Posterior cingulate gyrus (tissue), 11 donors: ENCODE data around the gene MKNK2.
A peak's percentile ranks its signal among the peaks of the same experiment; 100 is the strongest.

Source experiments
- DNase-seq, 10 donors: peaks; one replicate each; pipeline versions ENCODE4 v3.0.0 to v3.0.0-alpha.2; 2020 to 2021; ENCODE audit warnings: mixed read lengths in 3 of 10
- intact Hi-C: fragments of 100-400 bp; cut with DNase I; formaldehyde crosslinking; loops from one replicate; pipeline ENCODE4 v1.15.1; 2023

MKNK2 gene

GRCh38 chr19:2059422-2060201, 8.6 kb upstream of the MKNK2 start:
- intact Hi-C loops: no loop called here
- peak in 4 of 10 donors; percentile 47 to 90 (median 54) for DNase-seq

- intact Hi-C loops: no loop called here
- peak in 1 of 10 donors; percentile 63 for DNase-seq
Observed at GRCh38 chr19:2058570-2059421, 7.8 kb upstream of the MKNK2 start.

GRCh38 chr19:2057484-2058469, 6.7 kb upstream of the MKNK2 start:
- peak in 1 of 10 donors; percentile 85 for DNase-seq
- intact Hi-C loops: no loop called here

- intact Hi-C loops: no loop called here
- peak in 1 of 10 donors; percentile 77 for DNase-seq
Observed at GRCh38 chr19:2056837-2057192, 5.8 kb upstream of the MKNK2 start.

GRCh38 chr19:2055931-2056836, 5.1 kb upstream of the MKNK2 start:
- intact Hi-C loops: no loop called here

GRCh38 chr19:2054763-2055162, 3.7 kb upstream of the MKNK2 start:
- DNase-seq: peak in 1 of 10 donors; percentile 80

More at GRCh38 chr19:2055931-2056836, 5.1 kb upstream of the MKNK2 start:
- peak in 1 of 10 donors; percentile 87 for DNase-seq

GRCh38 chr19:2053601-2054389, 2.8 kb upstream of the MKNK2 start:
- DNase-seq: peak in 3 of 10 donors; percentile 78 to 86 (median 86)
- intact Hi-C loops: no loop called here

More at GRCh38 chr19:2054763-2055162, 3.7 kb upstream of the MKNK2 start:
- intact Hi-C loops: no loop called here

GRCh38 chr19:2051773-2052704, 995 bp upstream of the MKNK2 start:
- intact Hi-C loops: no loop called here
- DNase-seq: peak in 1 of 10 donors; percentile 72

- DNase-seq: peak in 1 of 10 donors; percentile 40
- intact Hi-C loops: no loop called here
Observed at GRCh38 chr19:2050349-2050990, 574 bp downstream of the MKNK2 start.

GRCh38 chr19:2049741-2050348, 1.2 kb downstream of the MKNK2 start:
- peak in 7 of 10 donors; percentile 41 to 94 (median 73) for DNase-seq
- intact Hi-C loops: no loop called here

- intact Hi-C loops: no loop called here
- peak in 7 of 10 donors; percentile 43 to 94 (median 68) for DNase-seq
Observed at GRCh38 chr19:2048959-2049740, 1.9 kb downstream of the MKNK2 start.

- no peak for DNase-seq
- intact Hi-C loops: no loop called here
Observed at GRCh38 chr19:2048104-2048958, 2.7 kb downstream of the MKNK2 start.

- intact Hi-C loops: no loop called here
- no peak for DNase-seq
Observed at GRCh38 chr19:2047449-2048103, 3.5 kb downstream of the MKNK2 start.

- DNase-seq: no peak
- intact Hi-C loops: no loop called here
Observed at GRCh38 chr19:2047076-2047448, 4.0 kb downstream of the MKNK2 start.
